A375 (cell line): ENCODE data around the gene SLN. TPM values are rescaled to one million over a fixed set of nuclear protein-coding genes. Genes with fewer than 3 reads are reported as not detected.

Experiments
- total RNA-seq: library from RNA; depleted of rRNA; stranded (reverse); fragments of >200 nt; shearing (Covaris generic); gene quantifications from 2 replicates; pipeline ENCODE4 v1.2.3, GENCODE V29; 2014; rRNA removed

SLN gene
- not detected in 2 replicates for total RNA-seq

DNA sequence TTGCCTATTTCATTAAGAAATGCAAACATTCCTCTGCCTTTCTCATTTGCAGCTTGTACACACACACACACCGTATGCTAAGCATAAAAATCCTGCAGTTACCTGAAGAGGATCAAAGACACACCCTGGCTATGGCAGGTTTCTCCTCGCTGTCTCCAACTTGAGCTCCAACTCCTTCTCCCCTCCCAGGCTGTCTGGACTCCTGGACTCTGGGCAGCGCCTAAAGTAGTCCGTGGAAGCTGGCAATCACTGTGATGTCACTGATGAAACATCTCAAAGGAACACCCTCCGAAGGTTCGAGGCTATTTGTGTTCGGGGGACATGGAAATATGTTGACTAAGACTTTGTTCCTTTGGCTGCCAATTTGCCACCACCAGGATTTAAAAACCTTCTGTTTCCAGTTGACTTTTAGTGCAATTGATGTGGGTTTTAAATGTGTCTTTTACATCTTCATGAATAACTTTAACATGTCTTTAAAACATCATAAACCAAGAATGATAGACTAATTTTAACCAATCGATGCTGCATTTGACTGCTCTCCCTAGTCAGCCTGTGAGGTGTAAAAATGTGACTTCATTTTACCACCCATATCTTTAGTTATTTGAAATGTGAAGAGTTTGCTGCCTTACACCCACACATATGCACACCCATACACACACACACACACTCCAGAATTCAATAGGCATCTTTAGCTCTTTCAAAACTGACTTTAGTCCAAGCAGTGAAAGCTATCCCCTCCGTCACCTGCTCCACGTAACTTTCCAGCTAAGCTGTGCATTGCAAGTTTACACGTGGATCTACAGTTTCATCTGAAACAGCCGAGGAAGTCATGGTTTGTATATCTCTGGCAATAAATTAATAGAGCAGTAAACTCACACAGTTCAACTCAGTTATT lies at the start of gene SLN:
Gene SLN (minus strand): TSS at position 196 of the 895 bp plus-strand sequence.

Other genes starting within 250 kb of the SLN start
- 11.5 and 13.8 TPM in 2 replicates for gene ALKBH8, start 146.3 kb downstream of the SLN start, total RNA-seq
- 0.32 and 0.60 TPM in 2 replicates for gene ELMOD1, start 120.9 kb downstream of the SLN start, total RNA-seq
- gene SLC35F2, start 146.7 kb upstream of the SLN start, total RNA-seq: 30.0 and 31.0 TPM in 2 replicates
- gene RAB39A, start 216.4 kb upstream of the SLN start, total RNA-seq: 1.1 and 2.3 TPM in 2 replicates